ENCODE measurements around the gene WFS1. TPM values are rescaled to one million over a fixed set of nuclear protein-coding genes. Genes with fewer than 3 reads are reported as not detected.

Gene WFS1
- polyA plus RNA-seq, 4 donors = 22.9 to 29.4 (median 27.2) TPM

- no peak for DNase-seq (ENCODE audit: low read depth in 4 of 4, low spot score in 3 of 4)
Observed at GRCh38 chr4:6333301-6334202, 63.9 kb downstream of the WFS1 start.

GRCh38 chr4:6334203-6334887 lies 64.7 kb downstream of the WFS1 start:
- no peak for DNase-seq (ENCODE audit: low read depth in 4 of 4, low spot score in 3 of 4)

DNA sequence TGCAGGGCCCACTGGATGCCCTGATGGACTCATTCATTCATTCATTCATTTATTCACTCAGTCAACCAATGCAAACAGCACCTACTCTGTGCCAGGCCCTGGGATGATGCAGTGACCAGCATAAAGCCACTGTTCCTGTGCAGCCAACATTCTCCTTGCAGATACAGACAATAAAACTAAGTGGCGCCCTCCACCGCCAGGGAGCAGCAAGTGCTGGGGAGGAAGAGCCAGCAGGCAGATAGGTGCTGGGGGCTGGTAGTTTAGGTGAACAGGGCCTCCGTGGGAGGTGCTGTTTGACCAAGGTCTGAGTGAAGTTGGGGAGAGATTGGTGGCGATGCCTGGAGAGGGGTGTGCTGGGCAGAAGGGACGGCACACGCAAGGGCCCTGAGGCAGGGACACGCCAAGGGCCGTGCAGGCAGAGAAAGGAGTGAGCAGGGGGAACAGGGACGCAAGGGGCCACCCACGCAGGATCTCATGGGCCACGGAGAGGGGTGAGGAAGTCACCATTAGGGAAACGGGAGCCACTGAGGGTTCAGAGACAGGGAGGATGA lies 65.5 kb downstream of the WFS1 start:
- no peak for DNase-seq (ENCODE audit: low read depth in 4 of 4, low spot score in 3 of 4)

- DNase-seq (ENCODE audit: low read depth in 4 of 4, low spot score in 3 of 4) = no peak
Observed at GRCh38 chr4:6336166-6336565, 66.5 kb downstream of the WFS1 start.

- DNase-seq (ENCODE audit: low read depth in 4 of 4, low spot score in 3 of 4) = no peak
Observed at GRCh38 chr4:6337331-6337935, 67.8 kb downstream of the WFS1 start.

DNA sequence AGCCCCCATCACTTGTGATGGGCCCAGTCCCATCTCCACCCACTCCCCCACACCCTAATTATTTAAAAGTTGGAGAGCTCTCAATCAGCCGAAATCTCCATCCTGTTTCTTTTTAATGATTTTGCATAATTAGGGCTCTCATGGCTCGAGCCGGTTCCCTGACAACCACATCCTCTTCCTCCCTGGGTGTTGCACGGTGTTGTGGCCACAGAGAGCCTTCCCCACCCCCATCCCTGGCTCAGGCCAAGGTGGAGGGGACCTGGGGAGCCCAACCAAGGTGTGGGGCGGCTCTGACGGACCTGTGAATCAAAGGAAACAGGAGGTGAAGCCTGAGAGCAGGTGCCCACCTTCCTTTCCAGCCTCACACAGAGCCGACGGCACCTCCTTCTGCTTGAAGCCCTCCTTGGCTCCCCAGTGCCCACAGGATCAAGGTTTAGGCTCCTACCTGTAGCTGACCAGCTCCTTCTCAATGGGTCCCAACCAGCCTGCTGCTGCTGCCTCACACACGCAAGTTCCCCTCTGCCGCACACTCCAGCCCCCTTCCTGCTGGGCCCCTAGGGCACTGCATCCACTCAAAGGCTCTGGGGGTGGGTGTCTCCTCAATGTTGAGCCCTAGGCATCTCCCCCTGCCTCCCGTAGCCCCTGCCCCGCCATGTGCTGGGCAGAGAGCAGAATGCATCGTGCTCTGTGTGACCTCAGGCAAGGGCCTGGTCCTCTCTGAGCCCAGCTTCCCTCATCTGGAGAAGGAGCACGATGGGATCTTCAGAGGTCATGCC lies 68.7 kb downstream of the WFS1 start:
- no peak for DNase-seq (ENCODE audit: low read depth in 4 of 4, low spot score in 3 of 4)

- DNase-seq (ENCODE audit: low read depth in 4 of 4, low spot score in 3 of 4) = no peak
Observed at GRCh38 chr4:6338951-6339817, 69.5 kb downstream of the WFS1 start.

GRCh38 chr4:6339818-6340445 lies 70.3 kb downstream of the WFS1 start:
- no peak for DNase-seq (ENCODE audit: low read depth in 4 of 4, low spot score in 3 of 4)

GRCh38 chr4:6340446-6341015 lies 70.9 kb downstream of the WFS1 start:
- DNase-seq (ENCODE audit: low read depth in 4 of 4, low spot score in 3 of 4) = no peak

GRCh38 chr4:6341696-6342095 lies 72.0 kb downstream of the WFS1 start:
- no peak for DNase-seq (ENCODE audit: low read depth in 4 of 4, low spot score in 3 of 4)

- no peak for DNase-seq (ENCODE audit: low read depth in 4 of 4, low spot score in 3 of 4)
Observed at GRCh38 chr4:6342530-6343293, 73.1 kb downstream of the WFS1 start.

GRCh38 chr4:6343939-6344408 lies 74.3 kb downstream of the WFS1 start:
- no peak for DNase-seq (ENCODE audit: low read depth in 4 of 4, low spot score in 3 of 4)

DNA sequence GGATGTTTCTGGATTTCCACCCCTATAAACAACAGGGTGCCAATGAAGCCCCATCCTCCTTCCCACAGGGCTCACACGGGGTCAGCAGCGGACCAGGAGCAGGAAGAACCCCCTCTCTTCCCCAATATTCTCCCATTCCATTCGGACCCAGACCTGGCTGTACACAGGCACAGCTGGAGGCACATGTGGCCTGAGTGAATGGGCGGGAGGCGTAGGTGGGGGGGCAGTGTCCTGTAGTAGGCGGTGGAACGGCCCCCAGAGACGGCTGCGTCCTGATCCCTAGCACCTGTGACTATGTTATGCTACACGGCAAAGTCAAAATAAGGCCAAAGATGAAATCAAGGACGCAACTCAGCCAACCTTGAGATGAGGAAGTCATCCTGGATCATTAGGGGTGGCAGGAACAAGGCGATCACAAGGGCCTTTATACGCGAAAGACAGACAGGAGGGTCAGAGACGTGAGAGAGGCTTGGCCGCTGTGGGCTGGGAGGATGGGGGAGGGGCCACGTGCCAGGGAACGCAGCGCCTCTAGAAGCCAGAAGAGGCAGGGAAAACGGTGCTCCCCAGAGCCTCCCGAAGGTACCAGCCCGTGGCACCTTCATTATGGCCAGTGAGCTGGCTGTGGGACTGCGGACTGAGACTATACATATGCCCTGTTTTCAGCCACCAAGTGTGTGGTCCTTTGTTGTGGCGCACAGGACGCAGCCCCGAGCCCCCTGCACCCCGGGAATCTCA lies 75.6 kb downstream of the WFS1 start:
- DNase-seq (ENCODE audit: low read depth in 4 of 4, low spot score in 3 of 4) = no peak

DNA sequence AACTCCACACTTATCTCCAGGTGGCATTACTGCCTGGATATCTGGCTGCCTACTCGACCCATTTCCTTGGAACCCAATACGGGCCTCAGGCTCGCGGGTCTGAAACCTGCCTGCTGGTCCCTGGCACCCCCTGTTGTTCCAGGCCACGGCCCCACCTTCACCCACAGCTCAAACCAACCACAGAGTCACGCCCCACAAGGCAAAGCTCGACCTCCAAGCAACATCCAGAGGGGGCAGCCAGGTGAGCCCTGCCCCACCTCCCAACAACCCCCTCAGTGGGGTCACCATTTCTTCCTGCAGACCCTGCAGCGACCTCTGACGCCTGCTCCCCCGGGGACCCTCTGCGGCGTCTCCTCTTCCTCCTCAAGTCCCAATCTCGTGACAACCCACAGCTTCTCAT lies 76.2 kb downstream of the WFS1 start:
- no peak for DNase-seq (ENCODE audit: low read depth in 4 of 4, low spot score in 3 of 4)

- DNase-seq (ENCODE audit: low read depth in 4 of 4, low spot score in 3 of 4) = no peak
Observed at GRCh38 chr4:6346373-6347110, 76.9 kb downstream of the WFS1 start.

GRCh38 chr4:6347511-6348045 lies 77.9 kb downstream of the WFS1 start:
- no peak for DNase-seq (ENCODE audit: low read depth in 4 of 4, low spot score in 3 of 4)
